AML-193 (cell line): ENCODE data around the gene SLC35D1.
"Not testable (repeated sequence)": the region's sequence is repeated elsewhere in the genome, so short reads cannot be mapped to it uniquely, and the experiment has no call there.

Source experiments
- DNase-seq, 2 experiments: peaks; one replicate each; lab custom pipeline; 2025; lab: John Stamatoyannopoulos, UW

SLC35D1 gene

GRCh38 chr1:66985835-66986234 lies 68.1 kb downstream of the SLC35D1 start:
- no peak for DNase-seq

- DNase-seq = no peak
Observed at GRCh38 chr1:66984491-66984890, 69.5 kb downstream of the SLC35D1 start.

DNA sequence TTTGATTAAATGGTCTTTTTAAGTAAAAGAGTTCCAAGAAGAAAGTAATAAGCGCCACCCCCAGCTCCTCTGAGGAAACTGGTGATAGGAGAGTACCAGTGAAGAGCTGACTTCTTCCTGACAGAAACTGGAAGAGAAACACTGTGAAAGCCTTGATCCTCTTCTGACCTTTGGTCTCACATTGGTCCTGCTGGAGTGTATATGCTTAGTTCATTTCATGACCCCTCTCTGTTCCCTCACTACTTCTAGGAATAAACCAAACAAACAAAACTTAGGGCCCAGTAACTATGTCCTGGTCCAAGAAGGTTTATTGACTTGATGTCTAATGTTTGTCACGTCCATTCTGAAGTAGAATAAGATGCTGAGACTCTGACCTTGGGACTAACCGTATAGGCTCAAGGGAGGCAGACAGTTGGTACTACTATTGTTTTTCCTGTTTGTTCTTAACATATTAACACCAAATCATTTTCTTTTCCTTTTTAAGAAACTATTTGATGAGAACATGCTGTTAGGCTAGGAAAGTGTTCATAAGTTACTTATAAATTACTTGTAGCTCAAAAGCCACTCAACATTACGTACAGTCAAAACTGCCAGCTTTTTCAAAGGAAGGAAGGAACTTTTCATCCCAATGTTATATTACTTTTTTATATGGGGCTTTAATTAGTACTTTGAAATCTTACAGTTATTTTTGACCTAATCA lies 71.2 kb downstream of the SLC35D1 start:
- DNase-seq = no peak

- DNase-seq = no peak
Observed at GRCh38 chr1:66981679-66982078, 72.3 kb downstream of the SLC35D1 start.

DNA sequence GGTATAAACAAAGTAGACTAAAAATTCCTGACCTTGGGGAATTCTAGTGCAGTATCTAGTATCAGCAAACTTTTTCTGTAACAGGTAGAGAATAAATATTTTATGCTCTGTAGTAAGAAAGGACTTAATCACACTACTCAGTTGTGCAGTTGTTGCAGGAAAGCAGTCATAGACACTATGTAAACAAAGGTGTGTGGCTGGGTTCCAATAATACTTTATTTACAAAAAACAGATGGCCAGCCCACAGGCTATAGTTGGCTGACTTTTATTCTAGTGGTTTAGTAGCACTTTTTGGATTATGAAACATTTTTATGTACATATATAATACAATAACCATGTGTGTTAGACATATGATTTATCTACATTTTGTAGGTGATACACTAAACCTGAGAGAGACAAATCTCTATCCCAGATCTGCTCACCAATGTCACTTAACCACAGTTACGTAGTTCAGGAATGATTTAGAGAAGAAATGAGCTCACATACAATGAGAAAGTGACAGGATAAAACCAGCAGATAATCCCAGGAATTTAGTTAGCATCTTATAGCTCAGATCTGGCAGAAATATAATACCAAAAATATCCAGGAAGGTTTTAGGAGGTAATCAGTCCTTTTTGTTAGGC lies 73.1 kb downstream of the SLC35D1 start:
- no peak for DNase-seq

GRCh38 chr1:66979621-66980020 lies 74.3 kb downstream of the SLC35D1 start:
- DNase-seq = not testable (repeated sequence)

DNA sequence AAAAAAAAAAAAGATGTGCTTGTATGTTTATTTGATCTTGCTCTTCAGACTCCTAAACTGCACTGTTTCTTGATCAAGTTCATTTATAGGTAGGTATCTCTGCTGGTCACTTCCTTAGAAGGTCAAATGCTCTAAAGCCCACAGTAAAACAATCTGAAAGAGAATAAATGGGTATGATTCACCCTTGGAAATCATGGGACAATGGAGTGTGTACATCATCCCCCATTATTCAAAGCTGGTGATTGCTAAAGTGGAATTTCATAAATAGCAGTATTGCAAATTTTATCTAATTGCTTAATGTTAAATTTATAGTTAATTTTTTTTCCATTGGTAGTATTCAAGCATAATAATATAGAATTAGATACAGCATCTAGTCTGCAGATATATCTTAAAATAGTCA lies 75.7 kb downstream of the SLC35D1 start:
- DNase-seq = no peak

GRCh38 chr1:66968574-66968973 lies 85.4 kb downstream of the SLC35D1 start:
- DNase-seq = no peak

DNA sequence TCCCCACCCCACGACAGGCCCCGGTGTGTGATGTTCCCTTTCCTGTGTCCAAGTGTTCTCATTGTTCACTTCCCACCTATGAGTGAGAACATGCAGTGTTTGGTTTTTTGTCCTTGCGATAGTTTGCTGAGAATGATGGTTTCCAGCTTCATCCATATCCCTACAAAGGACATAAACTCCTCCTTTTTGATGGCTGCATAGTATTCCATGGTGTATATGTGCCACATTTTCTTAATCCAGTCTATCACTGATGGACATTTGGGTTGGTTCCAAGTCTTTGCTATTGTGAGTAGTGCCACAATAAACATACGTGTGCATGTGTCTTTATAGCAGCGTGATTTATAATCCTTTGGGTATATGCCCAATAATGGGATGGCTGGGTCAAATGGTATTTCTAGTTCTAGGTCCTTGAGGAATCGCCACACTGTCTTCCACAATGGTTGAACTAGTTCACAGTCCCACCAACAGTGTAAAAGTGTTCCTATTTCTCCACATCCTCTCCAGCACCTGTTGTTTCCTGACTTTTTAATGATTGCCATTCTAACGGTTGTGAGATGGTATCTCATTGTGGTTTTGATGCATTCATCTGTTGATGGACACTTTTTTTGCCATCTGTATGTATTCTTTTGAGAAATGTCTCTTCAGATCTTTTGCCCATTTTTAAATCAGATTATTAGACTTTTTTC lies 87.6 kb downstream of the SLC35D1 start:
- DNase-seq = not testable (repeated sequence)

DNA sequence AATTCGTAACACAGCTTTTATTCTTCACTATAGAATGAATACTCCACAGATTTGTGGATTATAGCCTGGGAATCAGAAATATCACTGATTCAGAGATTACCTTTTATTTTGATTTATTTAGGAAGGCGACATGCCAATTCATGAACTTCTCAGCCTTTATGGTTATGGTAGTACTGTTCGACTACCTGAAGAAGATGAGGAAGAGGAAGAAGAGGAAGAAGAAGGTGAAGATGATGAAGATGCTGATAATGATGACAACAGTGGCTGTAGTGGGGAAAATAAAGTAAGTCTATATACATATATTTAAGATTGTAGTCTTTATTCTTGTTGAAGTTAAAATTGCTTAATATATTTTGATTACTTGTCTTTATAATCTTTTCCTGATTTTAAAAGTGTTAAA lies 96.0 kb downstream of the SLC35D1 start:
- DNase-seq = no peak

DNA sequence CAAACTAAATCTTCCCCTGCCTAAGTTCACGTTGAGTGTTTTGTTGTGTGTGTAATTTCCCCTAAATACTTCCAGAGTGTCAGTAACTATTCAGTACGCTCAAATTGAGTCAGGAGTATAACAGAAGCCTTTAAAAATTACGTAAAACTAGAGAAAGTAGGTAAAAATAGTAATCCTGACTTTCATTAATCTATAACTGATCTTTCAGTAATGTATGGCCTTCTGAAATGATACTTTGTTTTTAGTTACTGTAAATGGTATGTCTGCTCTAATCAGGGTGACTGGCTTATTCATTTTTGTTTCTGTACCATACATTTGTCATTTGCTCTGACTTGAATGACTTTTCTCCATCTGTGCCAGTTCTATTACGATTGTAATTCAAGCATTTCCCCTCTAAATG lies 99.7 kb downstream of the SLC35D1 start:
- DNase-seq = no peak

DNA sequence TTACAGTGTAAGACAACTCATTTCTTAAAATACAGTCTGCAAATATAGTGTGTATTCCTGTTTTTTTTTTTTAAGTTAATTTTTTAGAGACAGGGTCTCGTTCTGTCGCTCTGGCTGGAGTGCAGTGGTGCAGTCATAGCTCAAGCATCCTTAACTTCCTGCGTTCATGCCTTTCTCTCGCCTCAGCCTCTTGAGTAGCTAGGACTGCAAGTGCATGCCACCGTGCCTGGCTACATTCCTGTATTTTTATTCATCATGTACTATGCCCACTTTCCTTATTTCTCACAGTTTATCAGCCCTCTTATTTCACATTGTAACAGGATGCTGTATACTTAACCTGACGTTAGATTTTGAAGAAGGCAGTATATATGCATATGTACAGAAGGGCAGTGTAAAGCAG lies 102.4 kb downstream of the SLC35D1 start:
- DNase-seq = no peak
